Measurements from ENCODE around the gene EXOC6B.
"Not testable (repeated sequence)": the region's sequence is repeated elsewhere in the genome, so short reads cannot be mapped to it uniquely, and the experiment has no call there.

EXOC6B gene

GRCh38 chr2:72539071-72539552 lies 286.7 kb downstream of the EXOC6B start:
- no peak for DNase-seq

GRCh38 chr2:72538486-72538885 lies 287.3 kb downstream of the EXOC6B start:
- no peak for DNase-seq

DNA sequence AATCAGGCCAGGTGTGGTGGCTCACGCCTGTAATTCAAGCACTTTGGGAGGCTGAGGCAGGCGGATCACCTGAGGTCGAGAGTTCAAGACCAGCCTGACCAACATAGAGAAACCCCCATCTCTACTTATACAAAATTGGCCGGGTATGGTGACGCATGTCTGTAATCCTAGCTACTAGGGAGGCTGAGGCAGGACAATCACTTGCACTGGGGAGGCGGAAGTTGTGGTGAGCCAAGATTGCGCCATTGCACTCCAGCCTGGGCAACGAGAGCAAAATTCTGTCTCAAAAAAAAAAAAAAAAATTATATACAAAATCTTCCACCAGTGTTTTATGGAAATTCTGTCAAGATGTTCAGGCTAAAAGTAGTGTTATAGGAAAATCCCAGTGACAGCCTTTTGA lies 290.2 kb downstream of the EXOC6B start:
- DNase-seq = not testable (repeated sequence)

DNA sequence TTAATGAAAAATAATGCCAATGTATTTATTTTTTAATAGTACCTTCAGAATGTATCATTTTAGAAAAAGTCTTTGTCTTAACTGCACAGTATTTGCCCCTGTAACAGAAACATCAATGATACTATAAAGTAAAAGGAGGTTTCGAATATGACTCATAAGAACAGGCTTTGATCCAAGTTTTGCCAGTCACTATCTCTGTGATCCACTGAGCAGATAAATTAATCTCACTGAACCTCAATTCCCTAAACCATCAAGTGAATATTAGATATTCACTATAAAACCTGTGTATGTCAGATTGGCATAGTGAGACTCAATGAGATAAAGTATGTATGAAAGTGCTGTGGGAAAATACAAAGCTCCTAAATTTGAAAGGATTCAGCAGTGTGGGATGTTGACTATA lies 292.1 kb downstream of the EXOC6B start:
- DNase-seq = no peak

- DNase-seq = no peak
Measured at GRCh38 chr2:72527424-72527823, 298.4 kb downstream of the EXOC6B start.

GRCh38 chr2:72526623-72527022 lies 299.2 kb downstream of the EXOC6B start:
- no peak for DNase-seq

GRCh38 chr2:72524071-72524470 lies 301.8 kb downstream of the EXOC6B start:
- DNase-seq = no peak

DNA sequence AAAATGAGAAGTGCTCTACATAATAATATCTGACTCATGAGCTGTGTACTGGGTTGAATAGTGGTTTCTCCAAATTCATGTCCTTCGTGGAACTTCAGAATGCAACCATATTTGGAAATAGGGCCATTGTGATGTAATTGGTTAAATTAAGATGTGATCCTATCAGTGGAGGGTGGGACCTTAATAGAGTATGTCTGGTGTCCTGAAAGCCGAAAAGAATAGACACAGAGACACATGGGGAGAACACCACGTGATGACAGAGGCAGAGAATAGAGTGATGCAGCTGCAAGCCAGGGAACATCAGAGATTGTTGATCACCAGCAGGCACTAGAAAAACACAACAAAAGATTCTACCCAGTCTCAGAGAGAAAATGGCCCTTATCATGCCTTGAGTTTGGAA lies 310.1 kb downstream of the EXOC6B start:
- DNase-seq = no peak

DNA sequence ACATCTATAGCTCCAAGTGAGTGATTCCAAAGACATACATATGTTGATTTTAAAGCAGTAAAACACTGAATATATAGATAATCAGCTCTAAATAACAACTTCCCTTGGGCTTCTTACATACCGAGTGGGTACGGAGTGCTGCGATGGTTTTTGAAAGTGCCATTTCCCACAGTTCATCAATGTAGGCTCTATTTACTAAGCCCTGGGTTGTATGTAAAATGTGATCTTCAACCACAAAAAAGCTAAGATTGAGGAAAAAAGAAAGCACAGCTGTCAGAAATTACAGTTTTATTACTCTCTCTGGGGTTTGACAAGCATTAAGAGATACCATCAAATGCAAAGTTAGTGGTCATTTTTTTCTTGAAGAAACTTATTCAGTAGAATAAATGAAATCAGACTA lies 312.8 kb downstream of the EXOC6B start:
- DNase-seq = no peak

DNA sequence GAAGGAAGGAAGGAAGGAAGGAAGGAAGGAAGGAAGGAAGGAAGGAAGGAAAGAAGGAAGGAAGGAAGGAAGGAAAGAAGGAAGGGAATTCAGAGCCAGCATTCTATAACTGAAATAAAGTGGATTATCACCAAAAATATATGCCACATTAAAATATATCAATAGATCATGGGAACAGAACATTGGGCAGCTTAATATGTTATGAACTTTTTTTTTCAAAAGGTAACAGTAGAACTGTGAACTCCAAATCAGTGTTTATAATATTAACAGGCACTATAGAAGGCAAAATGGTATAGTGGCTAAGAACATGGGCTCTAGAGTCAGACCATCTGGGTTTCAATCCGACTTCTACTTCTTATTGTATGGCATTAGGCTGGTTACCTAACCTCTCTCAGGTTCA lies 313.5 kb downstream of the EXOC6B start:
- DNase-seq = no peak

DNA sequence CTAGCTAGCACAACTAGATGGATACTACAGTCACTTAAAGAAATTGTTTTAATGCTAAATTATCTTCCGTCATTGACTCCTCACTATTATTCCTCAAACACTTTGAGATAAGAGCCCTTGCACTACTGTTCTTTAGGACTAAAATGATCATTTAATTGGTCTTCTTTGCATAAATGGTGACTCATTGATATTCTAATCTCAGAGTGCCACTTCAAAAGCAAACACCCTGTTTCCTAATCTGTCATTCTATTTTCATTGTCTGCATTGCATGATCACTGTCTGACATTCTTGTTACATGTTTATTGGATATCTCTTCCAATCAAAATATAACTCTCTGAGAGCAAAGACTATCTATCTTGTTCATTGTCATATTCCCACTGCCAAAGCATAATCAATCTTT lies 313.9 kb downstream of the EXOC6B start:
- no peak for DNase-seq

GRCh38 chr2:72497763-72498162 lies 328.1 kb downstream of the EXOC6B start:
- no peak for DNase-seq

DNA sequence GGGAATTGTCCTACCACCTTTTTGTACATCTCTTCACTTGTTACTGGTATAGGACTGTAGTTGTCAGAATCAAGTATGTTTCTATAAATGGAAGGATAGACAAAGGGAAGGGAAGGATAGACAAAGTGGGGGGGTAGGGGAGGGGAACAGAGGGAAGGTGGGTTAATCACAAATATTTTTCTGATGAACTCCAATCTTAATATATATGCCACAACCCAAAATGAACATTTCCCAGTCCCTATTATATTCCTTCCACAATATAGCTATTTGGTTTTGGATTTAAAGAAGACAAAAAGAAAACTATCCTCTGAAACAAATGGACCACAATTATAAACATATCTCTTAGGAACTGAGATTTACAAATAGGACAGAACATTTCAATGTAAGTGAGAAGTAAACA lies 329.4 kb downstream of the EXOC6B start:
- no peak for DNase-seq

DNA sequence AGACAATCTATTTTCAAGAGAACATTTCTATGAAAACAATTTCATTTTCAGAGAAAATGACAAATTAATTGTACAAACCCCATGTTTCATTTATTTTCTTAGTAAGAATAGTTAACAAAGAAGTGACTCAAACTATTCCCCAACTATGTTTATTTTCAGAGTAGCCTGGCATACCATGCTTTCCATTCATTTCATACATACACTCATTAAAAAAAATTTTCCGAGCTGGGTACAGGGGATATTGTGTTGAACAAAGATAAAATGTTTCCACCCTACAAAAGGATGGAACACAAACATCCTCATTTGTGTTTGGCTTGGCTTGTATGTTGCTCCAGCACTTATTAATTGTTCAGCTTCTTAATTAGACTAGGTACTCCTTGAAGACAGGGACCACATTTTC lies 331.4 kb downstream of the EXOC6B start:
- no peak for DNase-seq

- not testable (repeated sequence) for DNase-seq
Measured at GRCh38 chr2:72484622-72485021, 341.2 kb downstream of the EXOC6B start.

- DNase-seq = no peak
Measured at GRCh38 chr2:72483346-72483745, 342.5 kb downstream of the EXOC6B start.

- no peak for DNase-seq
Measured at GRCh38 chr2:72475246-72475645, 350.6 kb downstream of the EXOC6B start.

DNA sequence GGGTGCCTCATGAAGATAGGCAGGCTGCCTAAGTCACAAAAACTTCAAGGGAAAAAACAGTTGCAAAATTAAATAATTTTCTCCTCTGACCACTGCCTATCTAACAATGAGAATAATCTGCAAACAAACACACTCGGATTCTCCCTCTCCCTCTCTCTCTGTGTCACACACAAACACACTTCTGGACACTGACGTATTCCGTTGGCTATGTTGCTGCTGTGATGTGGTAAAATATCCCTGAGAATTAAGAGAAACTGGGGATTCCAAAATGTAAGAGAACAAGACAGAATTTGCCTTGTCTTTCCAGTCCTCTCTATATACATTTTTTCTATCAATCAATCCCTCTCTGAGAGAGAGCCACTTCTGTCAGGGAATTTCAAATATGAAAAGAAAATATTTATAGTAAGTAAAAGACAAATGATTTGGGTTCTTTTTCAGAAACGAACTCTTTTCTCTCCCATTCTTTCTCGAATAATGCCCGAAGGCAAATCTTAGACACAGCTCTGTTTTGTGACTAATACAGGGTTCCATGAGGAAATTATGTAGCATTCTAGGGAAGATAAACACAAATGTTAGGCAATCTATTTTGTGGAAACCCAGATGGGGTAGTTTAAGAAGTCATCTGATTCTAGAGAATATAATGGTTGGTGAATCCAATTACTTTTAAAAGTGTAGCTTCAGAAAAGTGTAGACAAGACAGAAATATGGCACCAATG lies 367.9 kb downstream of the EXOC6B start:
- no peak for DNase-seq

- no peak for DNase-seq
Measured at GRCh38 chr2:72454189-72454588, 371.6 kb downstream of the EXOC6B start.

GRCh38 chr2:72442270-72442669 lies 383.6 kb downstream of the EXOC6B start:
- DNase-seq = no peak

- no peak for DNase-seq
Measured at GRCh38 chr2:72439892-72440291, 385.9 kb downstream of the EXOC6B start.

- no peak for DNase-seq
Measured at GRCh38 chr2:72438364-72438763, 387.5 kb downstream of the EXOC6B start.

DNA sequence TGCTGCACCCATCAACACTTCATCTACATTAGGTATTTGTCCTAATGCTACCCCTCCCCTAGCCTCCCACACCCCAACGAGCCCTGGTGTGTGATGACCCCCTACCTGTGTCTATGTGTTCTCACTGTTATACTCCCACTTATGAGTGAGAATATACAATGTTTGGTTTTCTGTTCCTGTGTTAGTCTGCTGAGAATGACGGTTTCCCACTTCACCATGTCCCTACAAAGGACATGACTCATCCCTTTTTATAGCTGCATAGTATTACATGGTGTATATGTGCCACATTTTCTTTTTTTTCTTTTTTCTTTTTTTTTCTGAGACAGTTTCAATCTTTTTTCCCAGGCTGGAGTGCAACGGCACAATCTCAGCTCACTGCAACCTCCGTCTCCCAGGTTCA lies 394.1 kb downstream of the EXOC6B start:
- DNase-seq = no peak

DNA sequence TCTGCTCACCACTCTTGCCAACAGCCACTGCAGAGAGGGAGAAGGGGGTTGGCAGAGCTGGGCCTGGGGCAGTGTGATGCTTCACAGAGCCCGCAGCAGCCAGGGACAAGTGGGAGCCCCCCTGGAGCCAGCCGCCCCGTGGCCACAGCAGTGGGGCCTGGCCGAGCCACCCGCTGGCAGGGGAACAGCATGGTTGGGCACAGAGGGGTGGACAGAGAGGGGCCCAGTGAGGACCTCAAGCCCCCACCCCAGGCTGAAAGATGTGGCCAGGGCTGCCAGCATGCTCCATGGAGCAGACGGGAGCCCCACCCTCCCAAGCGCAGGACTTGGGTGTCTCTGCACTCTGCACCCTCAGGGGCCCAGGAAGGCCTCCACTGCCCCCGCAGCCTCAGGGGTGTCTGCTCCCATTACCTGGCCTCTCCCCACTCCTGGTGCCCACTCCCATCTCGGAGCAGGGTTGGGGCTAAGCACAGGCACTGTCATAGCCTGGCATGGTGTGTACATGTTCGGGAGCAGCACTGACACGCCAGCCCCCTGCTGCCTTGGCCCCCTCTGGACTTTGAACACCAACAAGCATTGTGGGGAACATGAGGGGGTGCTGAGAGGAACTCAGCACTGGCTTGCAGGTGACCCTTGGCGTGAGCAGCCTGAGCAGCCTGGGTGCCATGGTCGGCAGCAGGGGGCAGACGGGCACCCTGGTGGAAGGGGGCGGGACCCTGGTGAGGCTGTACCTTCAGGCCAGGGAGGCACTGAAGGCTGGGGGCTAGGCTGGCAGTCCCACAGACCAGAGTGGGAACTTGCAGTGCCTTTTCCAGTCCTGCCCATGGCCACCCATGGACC lies 398.6 kb downstream of the EXOC6B start:
- DNase-seq = no peak
